T47D (cell line): ENCODE results near the gene ANKFY1.

ENCODE experiments used
- DNase-seq, 2 experiments: peaks; one replicate each; pipeline versions ENCODE4 v3.0.0 to v3.0.0-alpha.2; 2011 to 2012; ENCODE audit warnings: low read depth in 1 of 2, low spot score in 1 of 2
- JUND ChIP-seq: IDR thresholded peaks from 2 replicates; pipeline ENCODE4 v1.6.1; 2012; ENCODE audit warnings: low read depth
- in situ Hi-C: cut with HindIII; loops from 2 replicates; pipeline ENCODE4 v1.10.0; 2016; ENCODE audit warnings: low sequenced_read_pairs, low pct_unique_long_range_greater_than_20kb

ANKFY1 gene

DNA sequence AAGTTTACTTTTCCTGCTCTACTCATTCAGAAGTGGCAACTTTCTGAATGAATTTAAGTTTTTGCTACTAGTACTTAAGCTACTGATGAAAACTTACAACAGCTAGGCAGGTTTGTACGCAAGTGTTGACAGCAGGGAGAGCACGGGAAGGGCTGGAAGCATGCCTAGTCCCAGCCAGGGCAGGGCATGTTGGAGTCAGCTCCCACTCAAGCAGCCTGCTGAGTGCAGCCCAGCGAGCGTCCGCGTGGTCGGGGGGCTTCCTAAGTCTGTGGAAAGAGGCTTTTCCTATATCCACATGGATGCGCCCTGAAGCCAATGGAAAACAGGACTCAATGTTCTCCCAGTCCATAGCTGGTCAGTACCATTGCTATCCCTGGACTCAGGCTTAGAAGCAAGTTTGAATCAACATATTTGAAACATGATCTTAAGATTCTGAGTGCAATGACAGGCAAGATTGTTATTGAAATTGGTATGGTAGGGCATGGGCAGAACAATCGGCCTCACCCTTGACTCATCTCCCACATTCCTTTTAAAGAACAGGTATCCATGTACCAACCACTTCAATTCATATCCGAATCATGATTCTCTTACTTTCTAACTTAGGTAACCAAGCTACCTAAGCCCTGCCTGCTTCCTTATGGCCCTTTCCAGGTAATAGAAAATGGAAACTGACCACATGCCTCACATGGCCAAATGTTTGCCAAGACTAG lies 98.3 kb downstream of the ANKFY1 start:
- TF ChIP-seq JUND: no peak
- in situ Hi-C loops: no loop called here
- DNase-seq: no peak

DNA sequence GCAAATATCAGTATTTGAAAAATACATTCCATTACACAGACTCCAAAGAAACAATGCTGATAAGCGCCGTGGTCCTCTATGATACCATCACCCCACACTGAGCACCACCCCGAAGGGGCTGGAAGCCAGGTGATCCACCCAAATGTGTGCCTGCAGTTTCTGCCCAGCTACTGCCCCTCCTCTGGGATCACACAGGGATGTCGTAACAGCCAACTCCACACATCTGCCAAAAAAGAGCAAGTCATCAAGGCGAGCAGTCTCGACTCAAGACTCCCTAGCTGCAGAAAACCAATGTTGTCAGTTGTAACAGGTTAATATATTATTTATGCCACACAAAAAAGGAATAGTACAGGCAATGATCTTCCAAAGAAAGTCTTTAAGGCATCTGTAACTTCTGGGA lies 99.8 kb downstream of the ANKFY1 start:
- no peak for DNase-seq
- in situ Hi-C loops: no loop called here
- TF ChIP-seq JUND: no peak

DNA sequence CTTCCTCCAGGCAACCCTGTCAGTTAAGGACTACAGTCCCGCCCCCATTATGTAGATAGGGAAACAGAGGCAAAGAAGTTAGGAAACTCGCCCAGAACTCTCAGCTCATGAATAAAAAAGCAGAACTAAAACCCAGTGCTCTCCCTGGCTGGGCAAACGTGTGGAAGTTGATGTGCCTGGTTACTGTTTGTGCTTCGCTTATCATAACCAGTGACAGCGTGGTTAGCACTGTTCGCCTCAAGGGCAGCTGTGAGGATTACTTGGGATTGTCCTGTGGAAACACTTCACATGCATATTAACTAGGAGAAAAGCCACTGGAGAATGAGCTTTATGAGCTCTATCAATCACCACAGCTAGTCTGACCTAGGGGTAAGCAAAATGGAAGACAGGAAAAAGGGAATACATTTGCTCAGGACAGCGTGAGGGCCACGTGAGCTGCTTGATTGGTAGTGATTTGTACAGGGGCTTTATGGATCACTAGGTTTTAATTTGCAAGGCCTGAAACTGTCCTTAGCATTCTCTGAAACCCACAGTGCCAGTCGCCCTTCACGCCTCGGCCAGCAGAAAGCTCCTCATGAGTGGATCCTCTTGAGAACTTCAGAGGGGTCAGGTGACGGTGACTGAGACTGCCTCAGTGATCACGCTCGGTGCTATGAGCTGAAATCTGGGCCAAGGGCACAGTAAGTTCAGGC lies 100.9 kb downstream of the ANKFY1 start:
- DNase-seq: peak in 1 of 2 experiments; percentile 60
- no peak for TF ChIP-seq JUND
- in situ Hi-C loops: no loop called here

DNA sequence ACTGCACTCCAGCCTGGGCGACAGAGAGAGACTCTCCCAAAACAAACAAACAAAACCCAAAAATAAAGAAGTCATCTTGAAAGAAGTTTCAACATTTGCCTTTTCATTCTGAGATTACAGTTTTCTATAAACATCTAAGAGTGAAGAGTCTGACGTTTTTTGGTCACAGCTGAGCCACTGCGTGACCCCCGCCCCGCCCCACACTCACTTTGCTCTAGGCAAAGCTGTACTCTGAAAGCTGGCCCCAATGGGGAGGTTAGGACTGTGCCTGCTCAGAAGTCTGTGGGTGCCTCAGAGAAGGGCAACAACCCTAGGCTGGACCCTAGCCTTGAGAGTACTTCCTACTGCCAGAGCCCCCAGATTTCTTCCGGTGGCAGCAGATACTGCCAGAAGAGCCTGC lies 101.5 kb downstream of the ANKFY1 start:
- TF ChIP-seq JUND: no peak
- in situ Hi-C loops: no loop called here
- no peak for DNase-seq

DNA sequence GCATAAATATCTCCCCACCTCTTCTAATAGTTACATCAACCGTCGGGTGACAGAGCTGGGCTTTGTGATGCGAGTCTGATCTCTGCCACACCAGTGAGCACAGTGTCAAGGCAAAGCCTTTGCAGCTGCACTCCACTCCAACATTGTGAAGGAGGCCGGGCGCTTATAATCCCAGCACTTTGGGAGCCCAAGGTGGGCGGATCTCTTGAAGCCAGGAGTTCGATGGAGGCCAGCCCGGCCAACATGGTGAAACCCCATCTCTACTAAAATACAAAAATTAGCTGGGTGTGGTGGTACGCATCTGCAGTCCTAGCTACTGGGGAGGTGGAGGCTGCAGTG lies 101.8 kb downstream of the ANKFY1 start:
- DNase-seq: no peak
- no peak for TF ChIP-seq JUND
- in situ Hi-C loops: no loop called here

DNA sequence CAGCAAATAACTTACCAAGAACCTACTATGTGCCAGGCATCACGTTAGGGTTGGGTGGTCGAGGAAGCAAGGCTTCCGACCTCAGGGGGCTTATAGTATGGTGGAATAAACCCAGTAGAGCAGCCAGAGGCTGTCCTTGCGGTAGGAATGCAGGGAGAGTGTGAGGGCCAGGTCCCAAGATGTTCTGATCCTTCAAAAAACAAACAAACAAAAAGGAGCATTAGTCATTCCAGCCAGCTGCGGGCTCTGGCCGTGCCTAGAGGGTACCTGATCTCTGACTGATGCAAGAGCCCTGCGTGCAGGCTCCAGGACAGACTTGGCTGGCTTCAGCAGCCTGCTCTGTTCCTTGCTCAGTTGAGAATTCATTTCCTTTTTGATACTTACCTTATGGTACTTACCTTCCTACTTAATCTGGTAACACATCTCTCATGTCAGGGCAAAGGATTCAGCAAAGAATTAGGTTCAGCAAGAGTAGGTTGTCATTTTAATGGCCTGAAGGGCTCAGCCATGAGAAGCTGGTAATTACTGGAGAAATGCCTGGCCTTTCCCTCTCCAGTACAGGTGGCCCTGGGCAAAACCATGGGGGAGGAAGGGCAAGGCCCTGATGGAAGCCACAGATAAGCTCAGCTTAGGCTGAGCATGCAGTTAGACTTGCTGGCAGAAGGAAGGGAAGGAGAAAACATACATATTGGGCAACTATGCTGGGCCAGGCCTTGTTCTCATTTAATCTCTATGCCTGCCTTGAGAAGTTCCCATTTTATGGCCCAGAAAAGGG lies 102.4 kb downstream of the ANKFY1 start:
- in situ Hi-C loops: no loop called here
- peak; percentile 71 for TF ChIP-seq JUND
- DNase-seq: peak; percentile 67 to 98

DNA sequence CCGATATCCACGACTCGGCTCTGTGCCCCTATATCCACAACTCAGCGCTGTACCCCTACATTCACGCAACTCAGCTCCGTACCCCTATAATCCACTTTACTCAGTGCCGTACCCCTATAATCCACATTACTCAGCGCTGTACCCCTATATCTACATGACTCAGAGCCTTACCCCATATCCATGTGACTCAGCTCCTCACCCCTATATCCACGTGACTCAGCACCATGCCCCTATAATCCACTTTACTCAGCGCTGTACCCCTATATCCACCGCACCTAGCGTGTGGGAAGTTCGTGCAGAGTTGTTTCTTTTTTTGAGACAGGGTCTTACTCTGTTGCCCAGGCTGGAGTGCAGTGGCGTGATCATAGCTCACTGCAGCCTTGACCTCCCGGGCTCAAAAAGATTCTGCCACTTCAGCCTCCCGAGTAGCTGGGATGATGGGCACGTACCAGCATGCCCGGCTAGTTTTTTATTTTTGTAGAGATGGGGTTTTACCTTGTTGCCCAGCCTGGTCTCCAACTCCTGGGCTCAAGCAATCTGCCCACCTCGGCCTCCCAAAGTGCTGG lies 103.4 kb downstream of the ANKFY1 start:
- DNase-seq: no peak
- in situ Hi-C loops: no loop called here
- no peak for TF ChIP-seq JUND

DNA sequence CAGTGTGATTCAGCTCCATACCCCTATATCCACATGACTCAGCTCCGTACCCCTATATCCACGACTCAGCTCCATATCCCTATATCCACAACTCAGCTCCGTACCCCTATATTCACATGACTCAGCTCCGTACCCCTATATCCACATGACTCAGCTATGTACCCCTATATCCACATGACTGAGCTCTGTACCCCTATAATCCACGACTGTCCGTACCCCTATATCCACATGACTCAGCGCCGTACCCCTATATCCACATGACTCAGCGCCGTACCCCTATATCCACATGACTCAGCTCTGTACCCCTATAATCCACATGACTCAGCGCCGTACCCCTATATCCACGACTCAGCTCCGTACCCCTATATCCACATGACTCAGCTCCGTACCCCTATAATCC lies 104.0 kb downstream of the ANKFY1 start:
- no peak for TF ChIP-seq JUND
- in situ Hi-C loops: no loop called here
- DNase-seq: no peak

DNA sequence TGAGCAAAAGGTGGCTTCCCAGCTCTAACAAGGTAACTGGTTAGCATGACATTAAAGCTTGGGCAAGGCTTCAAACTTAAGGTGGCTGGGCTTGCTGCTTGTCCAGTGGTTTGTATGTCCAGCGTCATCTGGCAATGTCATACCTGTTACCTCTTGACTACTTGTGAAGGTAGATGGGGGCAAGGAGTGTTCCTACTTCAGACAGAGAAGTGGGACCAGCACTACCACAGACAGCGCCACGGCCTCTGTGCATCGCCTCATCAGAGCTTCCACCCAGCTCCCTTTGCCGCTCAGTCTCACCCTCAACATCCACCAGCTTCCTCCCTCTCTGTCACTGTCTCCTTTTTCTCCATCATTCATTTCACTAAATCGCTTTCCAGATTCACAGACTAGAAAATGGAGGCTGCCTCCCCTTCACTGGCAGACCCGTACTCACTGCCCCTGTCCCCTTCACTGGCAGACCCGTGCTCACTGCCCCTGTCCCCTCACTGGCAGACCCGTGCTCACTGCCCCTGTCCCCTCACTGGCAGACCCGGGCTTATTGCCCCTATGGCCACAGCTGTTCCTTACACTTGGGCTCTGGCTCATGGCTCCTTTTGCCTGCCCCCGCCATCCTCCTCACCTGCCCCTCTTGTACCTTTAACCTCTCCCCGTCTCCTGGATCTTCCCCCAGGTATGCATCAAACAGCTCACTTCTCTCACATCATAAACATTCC lies 106.0 kb downstream of the ANKFY1 start:
- no peak for DNase-seq
- no peak for TF ChIP-seq JUND
- in situ Hi-C loops: no loop called here

DNA sequence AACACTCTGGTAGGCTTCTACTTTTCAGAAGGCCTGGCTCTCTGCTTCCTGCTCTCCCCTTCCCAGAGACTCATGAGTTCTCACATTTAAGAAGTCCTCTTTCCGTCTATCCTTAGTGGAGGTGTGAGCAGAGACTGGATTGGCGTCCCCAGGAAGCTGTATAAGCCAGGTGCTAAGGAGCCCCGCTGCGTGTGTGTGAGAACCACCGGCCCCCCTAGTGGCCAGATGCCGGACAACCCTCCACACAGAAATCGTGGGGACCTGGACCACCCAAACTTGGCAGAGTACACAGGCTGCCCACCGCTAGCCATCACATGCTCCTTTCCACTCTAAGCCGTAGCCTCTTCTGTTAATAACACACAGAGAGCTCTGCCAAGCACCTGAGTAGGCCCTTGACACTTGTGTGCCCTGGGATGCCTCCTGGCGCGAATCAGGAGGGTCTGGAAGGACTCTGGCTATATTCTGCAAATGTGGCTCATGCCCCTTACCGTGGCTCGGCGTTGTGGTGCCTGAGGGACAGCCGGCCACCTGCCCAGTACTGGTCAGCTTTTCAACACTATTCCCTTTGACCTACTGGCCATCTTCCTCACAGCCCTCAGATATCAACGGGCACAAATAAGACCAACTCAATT lies 106.9 kb downstream of the ANKFY1 start:
- TF ChIP-seq JUND: no peak
- in situ Hi-C loops: no loop called here
- no peak for DNase-seq

DNA sequence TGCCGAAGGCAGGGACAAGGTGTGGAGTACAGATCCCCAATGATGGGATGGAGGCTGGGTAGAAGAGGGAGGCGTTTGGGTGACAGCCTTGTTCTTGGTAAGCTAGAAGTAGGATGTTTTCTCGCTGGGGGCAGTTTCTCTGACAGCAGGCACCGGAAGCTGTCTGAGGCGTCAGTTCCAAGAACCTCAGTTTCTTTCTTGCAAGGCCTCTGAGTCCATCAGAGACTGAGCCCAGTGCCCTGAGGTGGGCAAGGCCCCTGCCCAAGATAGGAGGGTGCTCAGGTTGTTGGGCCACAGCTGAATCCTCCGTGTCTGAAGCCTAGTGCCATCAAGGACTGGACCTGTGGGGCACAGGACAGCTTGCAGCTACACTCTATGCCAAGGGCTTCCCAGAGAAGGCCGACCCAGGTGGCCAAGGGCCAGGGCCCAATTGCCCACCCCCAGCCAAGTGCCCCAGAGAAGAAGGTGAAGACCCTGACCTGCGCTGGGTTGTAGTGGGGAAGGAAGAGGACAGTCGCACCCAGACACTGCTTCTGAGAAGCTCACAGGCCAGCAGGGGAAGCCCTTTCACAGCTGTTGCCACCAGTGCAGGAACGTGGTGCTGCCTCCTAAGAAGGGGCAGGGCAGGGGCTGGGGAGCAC lies 107.7 kb downstream of the ANKFY1 start:
- no peak for TF ChIP-seq JUND
- in situ Hi-C loops: no loop called here

More for the DNA sequence above, 107.7 kb downstream of the ANKFY1 start:
- no peak for DNase-seq
